GM12878 (cell line): ENCODE measurements around the gene SCRT2. TPM values are rescaled to one million over a fixed set of nuclear protein-coding genes. Genes with fewer than 3 reads are reported as not detected.

ENCODE experiments used
- ATF3 ChIP-seq: IDR thresholded peaks from 2 replicates; pipeline ENCODE4 v1.6.1; 2011; ENCODE audit warnings: low read depth, mild to moderate bottlenecking, low read length, moderate library complexity, borderline replicate concordance; ENCODE audit errors: extremely low read depth
- CUX1 ChIP-seq: IDR thresholded peaks from 2 replicates; pipeline ENCODE4 v1.6.1; 2012; ENCODE audit warnings: improper control_type of control experiment, low read depth, low read length; ENCODE audit not compliant: insufficient replicate concordance
- HDAC2 ChIP-seq: fragments of 200-600 bp; sonication (generic); IDR thresholded peaks from 2 replicates; pipeline ENCODE4 v1.6.1; 2017
- MYB ChIP-seq: fragments of 150-350 bp; IDR thresholded peaks from 2 replicates; pipeline ENCODE4 v1.6.1; 2014; ENCODE audit warnings: mild to moderate bottlenecking, low read depth, low read length, borderline replicate concordance
- POLR2AphosphoS5 ChIP-seq: IDR thresholded peaks from 2 replicates; pipeline ENCODE4 v1.6.1; 2011; ENCODE audit warnings: mild to moderate bottlenecking, low read length, inconsistent platforms
- RUNX3 ChIP-seq: IDR thresholded peaks from 2 replicates; pipeline ENCODE4 v1.6.1; 2012; ENCODE audit warnings: low read length, inconsistent platforms
- TCF12 ChIP-seq: IDR thresholded peaks from 2 replicates; pipeline ENCODE4 v1.6.1; 2011; ENCODE audit warnings: low read depth, mild to moderate bottlenecking, low read length
- polyA plus RNA-seq, 11 experiments: library from polyadenylated mRNA; depleted of rRNA in 4 of 11; unstranded in 6 of 11; stranded (reverse) in 5 of 11; fragments of >200 nt; fragmentation: Nextera tagmentation in 4 of 11; fragmentation: Illumina TruSeq in 1 of 11; extraction: Ambion mirVana in 4 of 11; extraction: Trizol in 1 of 11; gene quantifications; 1 replicate in 1 of 11; 2 replicates in 10 of 11; pipeline versions ENCODE4 v1.2.1 to v1.2.3, GENCODE V29; 2011 to 2016; ENCODE audit warnings: inconsistent platforms in 2 of 11, missing spikeins in 2 of 11, low read depth in 1 of 11
- total RNA-seq, 4 experiments: library from RNA; depleted of rRNA in 3 of 4; stranded (reverse); fragments of >200 nt in 3 of 4; fragmentation: Illumina TruSeq in 1 of 4; extraction: Trizol in 1 of 4; gene quantifications; 2 replicates each; pipeline versions ENCODE4 v1.2.1 to v1.2.3, GENCODE V29; 2013 to 2021

SCRT2 gene
- total and polyA plus RNA-seq, 10 of the 15 experiments (the other 5 are each of a cell fraction or from before 2014, with no cell fraction given), result not detected

- TF ChIP-seq CUX1 (no peak), HDAC2 (no peak), RUNX3 (0 out of 2 replicates have a peak, but pooled peaks have one; percentile 18), MYB (no peak), ATF3 (no peak), TCF12 (no peak), POLR2AphosphoS5 (no peak)
Measured at GRCh38 chr20:645318-646106, 30.1 kb downstream of the SCRT2 start (continued).
